SH-SY5Y (cell line): ENCODE measurements around the gene GRK6.

ENCODE experiments used
- GATA2 ChIP-seq: IDR thresholded peaks from 2 replicates; pipeline ENCODE4 v1.6.1; 2011; ENCODE audit warnings: mild to moderate bottlenecking, low read depth, low read length
- GATA3 ChIP-seq: IDR thresholded peaks from 2 replicates; pipeline ENCODE4 v1.6.1; 2011; ENCODE audit warnings: low read depth, mild to moderate bottlenecking, low read length, moderate library complexity

GRCh38 chr5:177429248-177430040 is 3.0 kb downstream of the GRK6 start:
- TF ChIP-seq GATA2 (no peak), GATA3 (no peak)
